HEK293T (cell line): ENCODE results near the gene CACNB1.

Experiments used
- CTCF ChIA-PET: fragments of 350-600 bp; formaldehyde crosslinking; extraction: SDS; loops from one replicate; lab custom pipeline; 2021; ENCODE audit warnings: antibody characterized with exemption, inconsistent platforms; lab: Yijun Ruan, JAX
- POLR2A ChIA-PET: fragments of 350-600 bp; formaldehyde crosslinking; extraction: SDS; loops from one replicate; lab custom pipeline; 2020; ENCODE audit warnings: antibody characterized with exemption, inconsistent platforms; lab: Yijun Ruan, JAX
- DNase-seq: peaks from one replicate; pipeline ENCODE4 v3.0.0; 2012; ENCODE audit warnings: mixed read lengths; ENCODE audit errors: extremely low spot score
- ARNT ChIP-seq: fragments of 450-650 bp; IDR thresholded peaks from 2 replicates; pipeline ENCODE4 v1.6.1; 2017; ENCODE audit warnings: mild to moderate bottlenecking
- BHLHE40 ChIP-seq: fragments of 450-650 bp; IDR thresholded peaks from 2 replicates; pipeline ENCODE4 v1.6.1; 2016; ENCODE audit warnings: mild to moderate bottlenecking, moderate library complexity, borderline replicate concordance
- CTBP1 ChIP-seq: fragments of 450-650 bp; IDR thresholded peaks from 2 replicates; pipeline ENCODE4 v1.6.1; 2016; ENCODE audit warnings: borderline replicate concordance
- ELF4 ChIP-seq: fragments of 450-650 bp; IDR thresholded peaks from 2 replicates; pipeline ENCODE4 v1.6.1; 2017; ENCODE audit warnings: antibody characterized with exemption
- FOXA1 ChIP-seq: fragments of 450-650 bp; IDR thresholded peaks from 2 replicates; pipeline ENCODE4 v1.6.1; 2016; ENCODE audit warnings: mild to moderate bottlenecking
- FOXK2 ChIP-seq: fragments of 450-650 bp; IDR thresholded peaks from 2 replicates; pipeline ENCODE4 v1.6.1; 2016; ENCODE audit warnings: mild to moderate bottlenecking
- FOXM1 ChIP-seq: fragments of 450-650 bp; IDR thresholded peaks from 2 replicates; pipeline ENCODE4 v1.6.1; 2017; ENCODE audit warnings: mild to moderate bottlenecking, borderline replicate concordance
- HDGF ChIP-seq: fragments of 450-650 bp; IDR thresholded peaks from 2 replicates; pipeline ENCODE4 v1.6.1; 2017; ENCODE audit warnings: antibody characterized with exemption, borderline replicate concordance
- L3MBTL2 ChIP-seq: fragments of 450-650 bp; conservative IDR thresholded peaks from 2 replicates; pipeline ENCODE4 v1.6.1; 2016; ENCODE audit warnings: mild to moderate bottlenecking
- LEF1 ChIP-seq: fragments of 450-650 bp; IDR thresholded peaks from 2 replicates; pipeline ENCODE4 v1.6.1; 2017; ENCODE audit warnings: mild to moderate bottlenecking, borderline replicate concordance
- NFRKB ChIP-seq: fragments of 450-650 bp; IDR thresholded peaks from 2 replicates; pipeline ENCODE4 v1.6.1; 2016; ENCODE audit warnings: mild to moderate bottlenecking, moderate library complexity
- PKNOX1 ChIP-seq: fragments of 450-650 bp; IDR thresholded peaks from 2 replicates; pipeline ENCODE4 v1.6.1; 2016
- SP1 ChIP-seq: fragments of 450-650 bp; IDR thresholded peaks from 2 replicates; pipeline ENCODE4 v1.6.1; 2017
- SUZ12 ChIP-seq: fragments of 450-650 bp; IDR thresholded peaks from 2 replicates; pipeline ENCODE4 v1.6.1; 2016; ENCODE audit warnings: mild to moderate bottlenecking
- TARDBP ChIP-seq: fragments of 450-650 bp; IDR thresholded peaks from 2 replicates; pipeline ENCODE4 v1.6.1; 2016
- ZNF384 ChIP-seq: fragments of 450-650 bp; IDR thresholded peaks from 2 replicates; pipeline ENCODE4 v1.6.1; 2016

The CACNB1 gene

GRCh38 chr17:39158623-39159022 lies 38.8 kb downstream of the CACNB1 start:
- POLR2A ChIA-PET, result no interaction called here
- TF ChIP-seq LEF1 (no peak), ZNF384 (0 out of 2 replicates have a peak, but pooled peaks have one; percentile 21), HDGF (no peak)
- CTCF ChIA-PET, result no interaction called here
- DNase-seq, result no peak

- ChIA-PET CTCF (no interaction called here), POLR2A (no interaction called here)
- TF ChIP-seq NFRKB, result no peak
- TF ChIP-seq ELF4, result no peak
- TF ChIP-seq PKNOX1, result no peak
- no peak for TF ChIP-seq FOXA1
- no peak for TF ChIP-seq BHLHE40
- no peak for TF ChIP-seq TARDBP
- no peak for TF ChIP-seq HDGF
- no peak for TF ChIP-seq SP1
- TF ChIP-seq FOXM1, result no peak
- no peak for TF ChIP-seq SUZ12
- no peak for TF ChIP-seq FOXK2
- no peak for TF ChIP-seq L3MBTL2
- no peak for TF ChIP-seq LEF1
- TF ChIP-seq CTBP1, result no peak
- DNase-seq, result no peak
These were observed 41.0 kb downstream of the CACNB1 start for GRCh38 chr17:39156491-39156890.

- CTCF ChIA-PET, result interaction anchor here (0.9 kb wide), 1 partner anchor 19 kb away, joined by 3 read pairs; no protein-coding TSS in a partner anchor
- POLR2A ChIA-PET, result no interaction called here
- no peak for TF ChIP-seq HDGF
These were observed 41.8 kb downstream of the CACNB1 start for GRCh38 chr17:39155654-39156053.

GRCh38 chr17:39153599-39154051 lies 43.8 kb downstream of the CACNB1 start:
- DNase-seq, result peak; percentile 65
- ChIA-PET CTCF (interaction anchor here (0.6 to 2.5 kb wide), 24 partner anchors 9 to 419 kb away, joined by 3 to 89 read pairs (median 4); partner anchors contain the start of genes LASP1 and LASP1NB), POLR2A (interaction anchor here (0.8 to 3.8 kb wide), 19 partner anchors 8 to 546 kb away, joined by 3 to 22 read pairs (median 4); partner anchors contain the start of genes CACNB1, ERBB2, LASP1 and RPL19)
- TF ChIP-seq LEF1 (no peak), HDGF (no peak), FOXM1 (no peak), ELF4 (no peak), ARNT (no peak), SUZ12 (no peak), BHLHE40 (no peak), PKNOX1 (no peak), SP1 (no peak), ZNF384 (no peak), CTBP1 (no peak)

More at GRCh38 chr17:39155654-39156053, 41.8 kb downstream of the CACNB1 start:
- no peak for DNase-seq

GRCh38 chr17:39151943-39152818 lies 45.3 kb downstream of the CACNB1 start:
- CTCF ChIA-PET, result interaction anchor here (0.6 to 2.5 kb wide), 14 partner anchors 8 to 417 kb away, joined by 3 to 89 read pairs (median 5); partner anchors contain the start of gene LASP1NB
- TF ChIP-seq HDGF (no peak), FOXK2 (no peak), FOXM1 (no peak), CTBP1 (no peak), ARNT (no peak), TARDBP (no peak), ZNF384 (no peak), BHLHE40 (no peak), ELF4 (no peak), LEF1 (no peak), L3MBTL2 (no peak), FOXA1 (no peak), SUZ12 (no peak), PKNOX1 (no peak), SP1 (no peak), NFRKB (no peak)
- DNase-seq, result peak; percentile 25
- POLR2A ChIA-PET, result interaction anchor here (0.8 to 3.8 kb wide), 15 partner anchors 12 to 548 kb away, joined by 3 to 22 read pairs (median 5); partner anchors contain the start of genes CACNB1, ERBB2, LASP1 and RPL19
